C4-2B (cell line): Measurements from ENCODE around the gene DEFB124.

Experiments
- ZFX ChIP-seq: fragments of 450-650 bp; IDR thresholded peaks from 2 replicates; pipeline ENCODE4 v1.6.1; 2017
- TF ChIP-seq, protein P1 (sequence below): fragments of 450-650 bp; conservative IDR thresholded peaks from 2 replicates; pipeline ENCODE4 v1.5.1; 2017; ENCODE audit warnings: mild to moderate bottlenecking

DNA sequence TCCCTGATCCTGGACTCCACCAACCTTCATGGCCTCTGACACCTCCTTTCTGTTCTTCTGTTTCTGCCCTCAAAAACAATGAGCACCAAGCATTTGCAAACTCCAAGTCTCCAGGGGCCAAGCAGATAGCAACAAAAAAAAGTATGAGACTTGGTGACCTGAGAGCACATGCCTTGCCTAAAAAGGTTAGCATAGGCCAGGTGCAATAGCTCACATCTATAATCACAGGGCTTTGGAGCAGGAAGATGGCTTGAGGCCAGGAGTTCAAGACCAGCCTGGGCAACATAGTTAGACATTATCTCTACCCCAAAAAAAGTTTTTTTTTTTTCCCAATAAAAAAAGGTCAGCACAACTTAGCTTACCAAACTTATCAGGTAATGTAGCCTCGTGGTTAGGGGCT, 25.6 kb upstream of the DEFB124 start:
- TF ChIP-seq, protein P1, sequence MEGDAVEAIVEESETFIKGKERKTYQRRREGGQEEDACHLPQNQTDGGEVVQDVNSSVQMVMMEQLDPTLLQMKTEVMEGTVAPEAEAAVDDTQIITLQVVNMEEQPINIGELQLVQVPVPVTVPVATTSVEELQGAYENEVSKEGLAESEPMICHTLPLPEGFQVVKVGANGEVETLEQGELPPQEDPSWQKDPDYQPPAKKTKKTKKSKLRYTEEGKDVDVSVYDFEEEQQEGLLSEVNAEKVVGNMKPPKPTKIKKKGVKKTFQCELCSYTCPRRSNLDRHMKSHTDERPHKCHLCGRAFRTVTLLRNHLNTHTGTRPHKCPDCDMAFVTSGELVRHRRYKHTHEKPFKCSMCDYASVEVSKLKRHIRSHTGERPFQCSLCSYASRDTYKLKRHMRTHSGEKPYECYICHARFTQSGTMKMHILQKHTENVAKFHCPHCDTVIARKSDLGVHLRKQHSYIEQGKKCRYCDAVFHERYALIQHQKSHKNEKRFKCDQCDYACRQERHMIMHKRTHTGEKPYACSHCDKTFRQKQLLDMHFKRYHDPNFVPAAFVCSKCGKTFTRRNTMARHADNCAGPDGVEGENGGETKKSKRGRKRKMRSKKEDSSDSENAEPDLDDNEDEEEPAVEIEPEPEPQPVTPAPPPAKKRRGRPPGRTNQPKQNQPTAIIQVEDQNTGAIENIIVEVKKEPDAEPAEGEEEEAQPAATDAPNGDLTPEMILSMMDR, result no peak
- TF ChIP-seq ZFX, result no peak
